Non-pigmented ciliary epithelial cell (primary cell): ENCODE data around the gene RRP8.

Experiments
- DNase-seq: peaks from one replicate; pipeline ENCODE4 v3.0.0-alpha.2; 2010; ENCODE audit warnings: low read depth

Gene RRP8

GRCh38 chr11:6567371-6567745 lies 36.1 kb downstream of the RRP8 start:
- no peak for DNase-seq

DNA sequence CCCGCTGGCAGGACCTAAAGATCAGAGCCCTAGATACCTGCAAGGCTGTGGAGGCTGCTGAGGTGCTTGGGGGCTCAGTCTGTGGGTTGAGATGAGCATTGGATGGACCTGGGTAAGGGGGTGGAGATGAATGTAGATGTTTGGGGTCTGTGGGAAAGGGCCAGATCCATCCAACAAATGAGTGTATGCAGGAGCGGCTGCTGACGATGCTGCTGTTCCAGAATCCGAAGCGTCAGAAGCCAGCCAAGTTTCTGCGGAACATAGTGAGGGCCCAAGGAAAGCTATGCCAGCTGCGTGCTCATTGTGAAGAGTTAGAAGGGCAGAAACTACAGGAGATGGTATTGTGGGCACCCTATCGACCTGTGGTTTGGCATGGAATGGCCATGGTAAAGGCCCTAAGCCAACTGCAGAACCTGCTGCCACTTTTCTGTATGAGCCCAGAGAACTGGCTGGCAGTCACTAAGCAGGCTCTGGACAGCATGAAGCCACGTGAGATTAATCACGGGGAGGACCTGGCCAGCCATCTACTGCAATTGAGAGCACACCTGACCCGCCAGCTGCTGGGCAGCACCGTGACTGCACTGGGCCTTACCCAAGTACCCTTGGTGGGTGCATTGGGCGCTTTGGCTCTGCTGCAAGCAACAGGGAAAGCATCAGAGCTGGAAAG lies 36.6 kb downstream of the RRP8 start:
- DNase-seq: no peak

- no peak for DNase-seq
Measured at GRCh38 chr11:6565988-6566703, 37.3 kb downstream of the RRP8 start.

GRCh38 chr11:6565325-6565724 lies 38.1 kb downstream of the RRP8 start:
- no peak for DNase-seq

- no peak for DNase-seq
Measured at GRCh38 chr11:6563667-6564066, 39.7 kb downstream of the RRP8 start.

DNA sequence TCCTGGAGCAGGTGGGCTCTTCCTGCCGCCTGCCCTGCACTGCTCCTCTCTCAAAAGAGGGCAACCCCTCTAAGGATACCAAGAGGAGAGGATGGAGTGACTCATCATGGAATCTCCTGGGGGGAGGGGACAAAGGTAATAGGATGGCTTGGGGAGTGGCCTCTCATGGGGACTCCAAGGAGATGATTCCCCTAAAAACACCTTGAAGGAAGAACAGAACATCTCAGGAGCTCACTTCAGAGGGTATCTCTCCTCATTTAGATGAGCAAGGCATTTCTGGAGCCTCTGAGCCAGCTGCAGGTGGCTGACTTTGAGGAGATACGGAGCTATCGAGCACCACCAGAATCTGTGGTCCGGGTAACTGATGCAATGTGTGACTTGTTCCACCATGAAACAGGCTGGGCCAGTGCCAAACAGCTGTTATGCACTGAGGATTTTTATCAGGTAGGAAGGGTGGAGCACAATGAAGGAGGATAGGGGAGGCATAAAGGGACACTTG lies 40.2 kb downstream of the RRP8 start:
- no peak for DNase-seq

- DNase-seq: no peak
Measured at GRCh38 chr11:6561288-6561687, 42.1 kb downstream of the RRP8 start.

- no peak for DNase-seq
Measured at GRCh38 chr11:6559369-6559768, 44.0 kb downstream of the RRP8 start.

- DNase-seq: no peak
Measured at GRCh38 chr11:6557761-6558674, 45.4 kb downstream of the RRP8 start.

DNA sequence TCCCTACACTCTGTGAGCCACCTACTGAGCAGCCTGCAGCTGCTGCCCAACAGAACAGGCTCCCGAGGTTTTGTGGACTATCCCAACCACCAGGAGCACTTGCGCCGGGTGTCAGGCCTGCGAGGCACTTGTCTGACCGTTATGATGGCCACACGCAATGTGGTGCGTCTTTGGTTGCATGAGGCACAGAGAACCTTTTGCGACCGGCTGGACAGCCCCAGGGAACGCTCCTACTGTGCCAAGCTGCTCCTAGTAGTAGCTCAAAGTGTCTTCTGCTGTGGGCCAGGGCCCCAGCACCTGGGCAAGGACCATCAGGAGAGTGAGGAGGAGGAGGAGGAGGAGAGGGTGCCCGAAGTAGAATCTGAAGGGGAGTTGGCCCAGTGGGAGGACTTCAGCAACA lies 46.4 kb downstream of the RRP8 start:
- DNase-seq: no peak

GRCh38 chr11:6556139-6556949 lies 47.1 kb downstream of the RRP8 start:
- no peak for DNase-seq

DNA sequence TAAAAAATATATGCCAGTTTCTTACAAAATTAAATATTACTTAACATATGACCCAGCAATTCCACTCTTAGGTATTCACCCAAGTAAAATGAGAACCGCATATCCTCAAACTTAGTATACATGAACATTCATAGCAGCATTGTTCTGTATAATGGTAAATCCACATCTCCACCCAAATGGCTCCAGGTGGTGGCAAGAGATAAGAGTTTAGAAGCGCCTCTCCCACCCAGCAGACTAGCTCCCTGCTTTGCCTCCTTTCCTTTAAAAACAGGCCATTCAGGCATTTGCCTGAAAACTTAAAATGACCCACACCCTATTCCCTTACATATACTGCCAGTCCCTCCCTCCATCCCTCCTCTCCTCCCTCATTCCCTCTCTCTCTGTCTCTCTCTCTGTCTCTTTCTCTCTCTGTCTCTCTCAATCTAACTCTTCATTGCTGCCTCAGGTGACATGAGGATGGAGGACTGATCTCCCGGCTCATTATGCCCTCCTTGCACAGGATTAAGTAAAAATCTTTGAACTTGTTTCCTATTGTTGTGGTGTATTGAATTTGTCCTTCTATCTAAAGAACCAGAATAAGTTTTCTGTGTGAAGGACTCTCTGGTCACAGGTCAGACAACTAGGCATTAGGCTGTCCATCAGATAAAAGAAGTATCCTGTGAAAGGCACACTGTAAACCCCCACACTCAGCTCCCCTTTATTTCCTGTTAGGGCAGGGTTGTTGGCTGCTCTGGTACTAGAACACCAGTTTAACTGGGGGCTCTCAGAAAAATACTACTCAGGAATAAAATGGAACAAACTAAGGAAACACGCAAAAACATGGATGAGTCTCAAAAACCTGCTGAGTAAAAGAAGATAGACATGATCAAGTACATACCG lies 48.3 kb downstream of the RRP8 start:
- DNase-seq: no peak

GRCh38 chr11:6553634-6554033 lies 49.8 kb downstream of the RRP8 start:
- no peak for DNase-seq

- DNase-seq: no peak
Measured at GRCh38 chr11:6548641-6549040, 54.8 kb downstream of the RRP8 start.

DNA sequence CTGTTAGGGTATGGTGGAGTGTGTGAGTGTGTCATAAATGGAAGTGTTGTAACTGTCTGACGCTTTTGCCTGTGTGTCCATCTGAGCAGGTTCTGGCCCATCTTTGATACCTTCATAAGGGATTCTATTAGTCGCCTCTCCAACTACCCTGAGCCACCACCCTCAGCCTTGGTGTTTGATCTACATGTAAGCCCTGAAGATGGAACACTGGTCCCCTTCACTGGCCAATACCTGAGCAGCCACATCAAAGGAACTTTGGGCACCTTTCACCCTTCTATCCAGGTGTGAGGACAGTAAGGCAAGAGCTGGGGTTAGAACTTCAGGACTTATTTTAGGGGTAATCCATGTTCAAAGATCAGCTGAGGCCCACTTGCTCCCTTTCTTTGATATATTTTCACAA lies 55.3 kb downstream of the RRP8 start:
- no peak for DNase-seq

DNA sequence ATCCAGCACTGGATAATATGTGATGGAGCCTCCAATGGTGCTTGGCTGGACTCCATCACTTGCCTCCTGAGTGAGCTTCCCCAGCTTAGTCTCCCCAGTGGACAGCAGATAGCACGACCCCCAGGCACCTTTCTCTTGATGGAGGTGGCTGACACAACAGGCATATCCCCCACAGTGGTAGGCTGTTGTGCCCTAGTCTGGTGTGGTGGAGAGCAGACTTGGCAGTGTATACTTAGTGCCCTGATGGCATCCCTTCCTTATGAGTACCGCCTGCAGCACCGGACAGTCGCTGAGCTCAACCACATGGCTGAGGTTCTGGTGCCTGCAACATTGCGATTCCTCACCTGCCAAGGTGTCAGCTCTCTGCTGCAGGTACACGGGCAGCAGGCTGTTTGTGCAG lies 56.2 kb downstream of the RRP8 start:
- no peak for DNase-seq

DNA sequence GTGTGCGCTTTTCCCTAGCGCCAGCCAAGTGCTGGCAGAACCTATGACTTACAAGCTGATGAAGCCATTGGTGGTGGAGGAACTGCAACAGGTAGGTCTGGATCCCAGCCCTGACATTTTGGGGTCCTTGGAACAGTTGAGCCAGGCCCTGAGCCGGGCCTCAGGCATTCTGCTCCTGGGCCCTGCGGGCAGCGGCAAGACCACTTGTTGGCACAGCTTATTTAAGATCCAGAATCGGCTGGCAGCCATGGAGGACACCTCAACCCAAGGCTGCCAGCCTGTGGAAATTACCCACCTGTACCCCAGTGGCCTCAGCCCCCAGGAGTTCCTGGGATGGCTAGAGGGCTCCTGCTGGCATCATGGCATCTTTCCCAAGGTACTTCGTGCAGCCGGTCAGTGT lies 56.7 kb downstream of the RRP8 start:
- DNase-seq: no peak

DNA sequence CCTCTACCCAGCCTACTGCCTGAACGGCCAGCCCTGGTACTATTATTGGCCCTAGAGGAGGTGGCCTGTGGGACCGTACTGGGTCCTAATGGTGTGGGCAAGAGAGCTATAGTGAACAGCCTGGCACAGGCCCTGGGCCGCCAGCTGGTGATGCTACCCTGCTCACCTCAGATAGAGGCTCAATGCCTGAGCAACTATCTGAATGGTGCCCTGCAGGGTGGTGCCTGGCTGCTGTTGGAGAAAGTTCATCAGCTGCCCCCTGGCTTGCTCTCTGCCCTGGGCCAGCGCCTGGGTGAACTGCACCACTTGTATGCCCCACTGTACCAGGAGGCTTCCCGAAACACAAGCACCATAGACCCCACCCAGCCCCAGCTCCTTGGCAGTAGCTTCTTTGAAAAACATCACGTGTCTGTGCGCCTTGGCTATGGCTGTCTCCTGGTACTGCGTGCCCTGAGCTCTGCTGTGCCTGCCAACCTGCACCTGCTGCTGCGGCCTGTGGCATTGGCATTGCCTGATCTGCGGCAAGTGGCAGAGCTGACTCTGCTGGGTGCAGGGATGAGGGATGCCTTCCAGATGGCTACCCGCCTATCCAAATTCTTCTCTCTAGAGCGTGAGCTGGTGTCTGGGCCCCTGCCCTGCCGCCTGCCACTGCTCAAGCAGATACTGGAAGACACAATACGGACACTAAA lies 57.4 kb downstream of the RRP8 start:
- no peak for DNase-seq
